CD4-positive, alpha-beta T cell treated with Interleukin-17A for 4 hours (primary cell): ENCODE data around the gene INSIG1.

Experiments
- DNase-seq: peaks from one replicate; pipeline ENCODE4 v3.0.0-alpha.2; 2020; ENCODE audit warnings: mixed read lengths

The INSIG1 gene

GRCh38 chr7:155297517-155298287, at the start of gene INSIG1:
Gene INSIG1 (plus strand): TSS chr7:155297878. CDS start chr7:155298286, 408 bp downstream.
- peak; percentile 91 for DNase-seq

- no peak for DNase-seq
These were observed 49.3 kb upstream of the INSIG1 start for GRCh38 chr7:155248366-155248756.

DNA sequence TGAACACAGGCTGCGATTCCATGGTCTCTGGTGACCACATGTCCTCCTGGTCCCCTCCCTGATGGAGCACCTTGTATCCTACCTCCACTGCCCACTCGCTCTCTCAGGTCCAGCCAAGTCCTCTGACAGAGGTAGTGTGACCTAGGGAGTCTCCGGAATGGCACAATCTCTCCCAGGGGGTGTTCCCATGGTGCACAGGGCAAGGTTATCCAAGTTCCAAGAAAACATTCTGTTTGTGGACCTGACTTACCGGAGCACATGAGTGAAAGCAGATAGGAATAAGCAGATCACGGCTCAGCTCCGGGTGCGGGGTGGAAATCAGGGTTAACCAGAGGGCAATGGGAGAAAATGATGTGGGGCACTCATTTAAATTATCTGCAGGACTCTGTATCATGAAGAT, 45.8 kb upstream of the INSIG1 start:
- no peak for DNase-seq

DNA sequence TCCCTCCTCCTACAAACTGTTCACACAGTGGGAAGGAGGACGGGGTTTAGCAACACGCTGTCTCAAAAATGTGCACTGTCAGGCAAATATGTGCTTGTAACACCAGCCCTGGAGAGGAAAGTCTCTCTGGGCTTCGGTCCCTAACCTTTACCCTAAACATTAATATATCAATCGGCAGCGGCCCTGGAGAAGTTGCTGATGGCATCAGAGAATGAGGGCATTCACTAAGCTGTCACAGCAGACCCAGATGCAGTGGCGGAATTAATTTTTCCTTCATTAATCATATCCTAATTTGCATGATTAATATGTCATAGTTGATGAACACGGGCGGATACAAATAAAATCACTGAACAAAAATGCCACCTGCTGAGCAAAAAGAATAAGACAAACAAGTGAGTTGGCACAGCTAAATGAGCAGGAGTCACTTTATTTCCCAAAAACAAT, 45.2 kb upstream of the INSIG1 start:
- no peak for DNase-seq

DNA sequence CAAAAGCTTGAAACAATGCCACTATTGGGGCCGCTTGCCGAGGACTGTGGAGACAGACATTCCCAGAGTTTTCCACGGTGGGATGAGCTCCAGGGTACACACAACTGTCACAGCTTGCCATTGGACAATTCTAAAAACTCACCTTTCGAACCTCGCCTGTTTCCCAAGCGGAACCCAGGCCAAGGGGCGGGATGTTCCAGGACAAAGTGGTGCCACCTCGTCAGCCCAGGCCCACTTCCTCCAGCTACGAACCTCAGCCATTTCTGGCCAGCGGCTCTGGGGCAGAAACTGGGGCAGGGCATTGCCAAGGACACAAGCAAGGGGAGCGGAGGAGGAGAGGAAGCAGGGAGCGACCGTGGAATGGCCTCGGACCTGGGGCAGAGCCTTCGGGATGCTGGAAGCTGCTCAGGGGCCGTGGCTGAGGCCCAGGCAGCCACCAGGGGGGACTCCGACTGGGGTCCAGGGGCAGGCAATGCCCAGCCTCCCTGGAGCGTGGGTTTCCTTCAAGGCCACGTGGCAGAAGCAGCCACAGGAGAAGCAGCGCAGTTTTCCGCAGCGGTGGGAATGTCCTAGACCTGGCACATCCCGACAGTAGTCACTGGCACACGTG, 44.7 kb upstream of the INSIG1 start:
- no peak for DNase-seq

- DNase-seq = no peak
These were observed 43.7 kb upstream of the INSIG1 start for GRCh38 chr7:155254018-155254417.

DNA sequence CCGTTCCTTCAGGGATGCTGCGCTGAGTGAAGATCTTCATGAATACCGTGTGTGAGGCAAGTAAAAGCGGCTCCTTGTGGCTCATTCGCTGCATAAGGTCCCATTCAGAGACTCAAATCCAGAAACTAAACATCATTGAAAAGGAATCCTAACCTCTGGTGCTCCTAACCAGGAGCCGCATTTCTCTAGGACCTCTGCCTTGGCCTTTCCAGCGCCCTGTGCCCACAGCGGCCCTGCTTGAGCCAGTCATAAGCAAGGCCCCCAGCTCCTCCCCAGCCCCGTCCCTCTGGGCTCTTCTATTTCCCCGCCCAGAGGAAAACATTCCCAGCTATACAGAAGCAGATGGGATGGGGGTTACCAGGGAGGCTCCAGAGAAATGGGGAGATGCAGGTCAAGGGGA, 42.6 kb upstream of the INSIG1 start:
- DNase-seq = no peak

- DNase-seq = no peak
These were observed 42.1 kb upstream of the INSIG1 start for GRCh38 chr7:155255621-155256020.

- DNase-seq = no peak
These were observed 41.5 kb upstream of the INSIG1 start for GRCh38 chr7:155256081-155256760.

DNA sequence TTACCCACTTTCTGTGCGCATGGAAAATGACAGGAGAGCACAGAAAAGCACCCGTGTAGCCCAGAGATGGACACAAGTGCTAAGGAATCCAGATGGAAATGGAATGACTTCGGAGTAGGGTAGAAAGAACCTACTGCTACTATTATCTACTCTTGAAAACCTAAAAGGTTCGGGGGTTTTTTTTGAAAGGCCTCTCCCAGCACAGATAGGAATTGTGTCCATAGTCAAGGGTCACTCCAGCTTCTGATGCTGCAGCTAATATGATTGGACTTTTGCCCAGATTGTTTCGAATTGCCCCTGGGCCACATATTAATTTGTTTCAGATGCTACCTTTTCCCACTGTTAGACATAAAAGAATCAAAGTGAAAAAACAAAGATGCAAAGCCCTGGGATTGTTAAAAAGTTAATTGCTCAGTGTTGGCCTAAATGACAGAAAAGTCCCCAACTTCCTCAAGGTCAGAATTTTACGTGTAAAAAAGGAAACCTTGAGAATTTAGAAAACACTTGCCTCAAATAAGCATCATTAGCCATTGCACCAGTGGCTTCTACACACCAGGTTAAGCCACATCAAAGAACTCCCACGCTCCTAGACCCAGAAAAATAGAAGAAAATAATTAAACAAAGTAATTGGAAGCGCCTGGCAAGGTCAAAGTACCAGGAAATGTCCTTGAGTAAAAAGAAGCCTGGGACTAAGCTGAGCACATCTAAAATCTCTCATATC, 40.8 kb upstream of the INSIG1 start:
- DNase-seq = no peak

- no peak for DNase-seq
These were observed 40.0 kb upstream of the INSIG1 start for GRCh38 chr7:155257482-155258225.

- no peak for DNase-seq
These were observed 39.5 kb upstream of the INSIG1 start for GRCh38 chr7:155258226-155258560.

- no peak for DNase-seq
These were observed 37.7 kb upstream of the INSIG1 start for GRCh38 chr7:155259866-155260497.

DNA sequence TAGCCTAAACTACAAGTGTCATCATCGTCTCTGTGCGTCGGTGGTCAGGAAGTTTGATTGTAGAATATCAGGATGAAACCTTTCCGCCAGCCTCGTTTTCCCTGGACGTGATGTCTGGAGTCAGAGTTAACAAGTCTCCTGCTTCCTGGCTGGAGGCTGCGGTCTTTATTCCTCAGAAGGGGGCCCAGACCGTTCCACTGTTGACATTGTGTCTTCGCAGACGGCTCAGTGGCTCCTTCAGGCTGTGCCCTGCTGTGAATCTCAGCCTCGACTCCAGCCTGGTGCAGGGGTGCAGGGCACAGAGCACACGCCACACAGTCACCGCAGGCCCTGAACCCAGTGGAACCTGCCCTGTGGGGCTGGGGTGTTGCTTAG, 37.2 kb upstream of the INSIG1 start:
- no peak for DNase-seq

GRCh38 chr7:155261031-155261985, 36.4 kb upstream of the INSIG1 start:
- no peak for DNase-seq

- DNase-seq = no peak
These were observed 35.6 kb upstream of the INSIG1 start for GRCh38 chr7:155262031-155262430.

GRCh38 chr7:155263051-155263450, 34.6 kb upstream of the INSIG1 start:
- no peak for DNase-seq

- DNase-seq = peak; percentile 8
These were observed 34.0 kb upstream of the INSIG1 start for GRCh38 chr7:155263581-155264143.

GRCh38 chr7:155265144-155265543, 32.5 kb upstream of the INSIG1 start:
- DNase-seq = no peak

DNA sequence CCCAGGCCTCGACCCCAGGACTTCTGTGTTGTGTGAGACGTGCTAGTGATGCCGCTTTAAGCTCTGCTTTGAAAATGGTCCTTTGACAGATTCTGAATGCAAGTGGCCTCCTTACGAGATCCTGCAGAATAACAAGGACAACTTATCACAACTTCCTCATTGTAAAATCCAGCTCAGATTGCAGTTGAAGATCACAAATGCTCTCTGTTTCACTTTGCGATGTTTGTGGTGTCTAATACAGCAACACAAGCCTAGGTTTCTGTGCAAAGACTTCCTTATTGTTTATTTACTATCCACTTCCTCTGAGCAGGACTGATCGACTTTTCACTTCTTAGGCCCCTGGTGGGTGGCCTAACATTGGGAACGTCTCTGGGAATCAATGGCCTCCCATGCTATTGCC, 31.7 kb upstream of the INSIG1 start:
- no peak for DNase-seq

DNA sequence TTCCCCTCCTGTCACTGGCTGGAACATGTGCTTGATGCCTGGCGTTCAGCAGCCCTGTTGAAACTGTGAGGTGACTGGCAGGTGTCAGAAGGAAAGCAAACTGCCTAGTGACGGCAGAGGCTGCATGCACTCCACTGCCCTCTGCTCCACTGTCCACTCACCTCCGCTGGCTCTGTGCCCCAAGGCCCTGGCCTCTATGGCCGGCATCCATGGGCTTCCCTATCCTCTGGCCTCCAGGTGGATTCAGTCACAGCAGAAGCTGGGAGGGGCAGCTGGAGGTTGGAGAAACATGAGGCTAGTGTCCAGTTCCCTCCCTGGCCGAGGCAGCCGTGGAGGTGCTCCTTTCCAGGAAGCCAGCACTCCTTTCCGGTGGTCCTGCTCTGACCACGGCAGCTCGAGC, 31.2 kb upstream of the INSIG1 start:
- no peak for DNase-seq
